RCC 7860 (cell line): ENCODE results near the gene BTBD16.

Experiments
- DNase-seq: peaks from one replicate; pipeline ENCODE4 v3.0.0-alpha.2; 2015; ENCODE audit warnings: low spot score
- FAIRE-seq: peaks from 2 replicates; lab custom pipeline; 2012; peaks lifted over from hg19 to GRCh38; lab: Jason Lieb, UNC

The BTBD16 gene

DNA sequence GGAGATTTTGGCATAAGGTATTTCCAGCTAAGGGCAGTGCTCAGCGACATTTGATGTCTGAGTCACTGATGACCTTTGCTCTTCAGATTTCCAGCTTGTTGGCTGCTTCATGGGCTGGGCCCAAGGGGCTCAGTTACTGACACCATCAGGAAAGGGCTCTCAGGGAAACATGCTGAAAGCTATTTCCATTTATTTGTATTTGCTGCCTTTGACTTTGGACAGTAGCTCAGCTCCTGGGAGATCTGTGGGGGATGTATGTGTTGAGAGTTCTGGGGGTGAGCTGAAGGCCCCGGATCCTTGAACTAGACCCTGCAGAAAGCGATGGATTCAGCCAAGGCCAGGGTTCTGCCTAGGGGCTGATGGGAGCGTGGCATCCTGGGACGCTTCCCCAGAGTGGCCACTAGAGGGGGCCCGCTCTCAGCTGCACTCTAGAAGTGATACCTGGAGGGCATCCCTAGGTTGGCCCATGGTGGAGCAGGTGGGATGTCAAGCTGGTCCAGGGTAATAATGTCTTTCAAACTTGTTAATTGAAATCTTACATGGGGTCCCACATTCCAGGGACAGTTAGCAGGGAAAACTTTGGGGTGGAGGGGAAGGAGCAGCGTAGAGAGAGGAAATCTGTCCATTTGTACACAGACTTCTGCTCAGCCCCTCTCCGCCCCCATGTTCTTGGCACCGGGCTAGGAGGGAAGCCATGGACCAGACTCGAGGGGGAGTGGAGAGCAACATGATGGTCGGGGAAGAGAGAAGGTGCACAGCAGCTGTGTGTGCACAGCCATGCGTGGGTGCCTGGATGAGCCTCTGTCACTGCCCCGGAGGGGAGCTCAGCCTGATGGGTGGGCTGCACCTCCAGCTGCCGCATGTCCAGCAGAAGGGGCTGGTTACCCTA is 3.0 kb upstream of the BTBD16 start:
- no peak for FAIRE-seq
- peak; percentile 55 for DNase-seq

DNA sequence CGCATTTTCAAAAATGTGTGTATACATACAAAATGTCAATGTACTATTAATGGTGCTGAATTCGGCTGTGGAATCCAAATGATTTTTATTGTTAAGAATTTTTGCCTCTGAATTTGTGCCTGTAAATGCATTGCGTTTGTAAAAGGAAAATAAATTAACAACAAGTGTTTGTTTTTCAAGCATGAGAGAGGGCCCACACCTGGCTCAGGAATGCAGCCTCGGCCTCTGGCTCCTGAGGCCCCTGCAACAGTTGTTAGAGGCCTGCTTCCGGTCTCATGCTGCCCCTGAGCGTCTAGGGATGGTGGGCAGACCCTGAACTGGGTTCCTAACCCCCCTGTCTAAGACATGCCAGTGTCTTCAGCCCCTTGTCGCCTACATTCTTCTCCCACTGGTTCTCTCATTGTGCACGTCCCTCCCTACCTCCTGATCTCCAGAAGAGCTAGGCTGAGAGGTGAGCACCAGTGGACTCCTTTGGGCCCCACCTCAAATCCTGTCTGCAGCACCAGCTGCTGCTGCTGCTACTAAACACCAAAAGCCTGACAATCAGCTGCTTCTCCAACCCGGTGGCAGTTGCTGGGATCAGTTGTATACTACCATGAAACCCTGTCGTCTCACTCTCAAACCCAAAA is 1.9 kb upstream of the BTBD16 start:
- FAIRE-seq = no peak
- no peak for DNase-seq

DNA sequence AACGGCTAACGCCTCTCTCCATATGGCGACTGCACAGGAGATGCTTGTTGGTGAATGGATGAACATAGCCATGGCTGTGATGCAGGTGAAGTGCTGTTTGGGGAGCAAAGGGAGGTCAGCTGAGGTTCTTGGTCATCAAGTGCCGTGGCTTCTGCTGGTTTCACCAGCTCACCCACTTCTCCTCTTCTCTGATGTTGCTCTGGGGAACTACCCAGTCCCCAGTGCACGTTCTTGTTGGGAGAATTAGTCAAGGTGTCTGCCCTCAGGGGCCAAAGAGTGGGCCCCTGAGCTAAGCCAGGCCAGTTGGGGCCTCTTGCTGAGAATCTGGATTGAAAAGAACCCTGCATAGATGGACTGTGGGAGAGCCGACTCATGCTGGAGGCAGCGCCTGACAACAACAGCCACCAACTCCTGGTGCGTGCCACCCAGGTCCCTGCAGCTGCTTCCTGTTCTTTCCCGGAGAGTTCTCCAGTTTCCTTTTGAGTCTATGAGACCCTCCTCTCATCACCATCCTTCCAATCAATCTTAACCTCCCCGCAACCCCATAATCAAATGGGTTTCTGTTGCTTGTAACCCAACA is 3.0 kb downstream of the BTBD16 start:
- FAIRE-seq (no peak), DNase-seq (no peak)

DNA sequence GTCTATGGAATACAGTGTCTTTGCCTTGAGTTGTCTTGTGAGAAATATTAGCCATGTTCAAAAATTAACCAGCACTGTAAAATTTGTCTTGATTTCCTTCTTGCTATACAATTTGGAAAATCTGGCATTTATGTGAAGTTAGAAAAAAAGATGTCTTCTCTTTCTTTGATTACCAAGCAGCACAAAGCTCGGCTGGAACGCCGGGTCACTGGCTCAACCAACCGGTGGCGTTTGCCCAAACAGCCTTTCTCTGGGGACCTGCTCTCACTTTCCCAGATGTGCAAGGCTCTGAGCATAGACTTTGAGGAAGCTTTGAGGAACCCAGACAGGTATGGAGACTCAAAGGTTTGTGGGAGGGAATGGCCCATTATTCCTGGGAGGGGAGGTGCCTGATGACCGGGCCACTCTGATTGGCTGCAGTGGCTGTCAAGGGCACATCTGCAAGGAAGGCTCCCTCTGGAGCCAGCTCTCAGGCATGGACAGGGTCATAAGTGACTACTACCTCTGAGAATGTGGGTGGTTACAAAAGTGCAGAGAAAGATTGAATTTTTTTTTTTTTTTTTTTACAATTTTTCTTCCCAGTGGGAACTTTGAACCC is 5.6 kb downstream of the BTBD16 start:
- FAIRE-seq = peak; percentile 55
- DNase-seq = peak; percentile 57

DNA sequence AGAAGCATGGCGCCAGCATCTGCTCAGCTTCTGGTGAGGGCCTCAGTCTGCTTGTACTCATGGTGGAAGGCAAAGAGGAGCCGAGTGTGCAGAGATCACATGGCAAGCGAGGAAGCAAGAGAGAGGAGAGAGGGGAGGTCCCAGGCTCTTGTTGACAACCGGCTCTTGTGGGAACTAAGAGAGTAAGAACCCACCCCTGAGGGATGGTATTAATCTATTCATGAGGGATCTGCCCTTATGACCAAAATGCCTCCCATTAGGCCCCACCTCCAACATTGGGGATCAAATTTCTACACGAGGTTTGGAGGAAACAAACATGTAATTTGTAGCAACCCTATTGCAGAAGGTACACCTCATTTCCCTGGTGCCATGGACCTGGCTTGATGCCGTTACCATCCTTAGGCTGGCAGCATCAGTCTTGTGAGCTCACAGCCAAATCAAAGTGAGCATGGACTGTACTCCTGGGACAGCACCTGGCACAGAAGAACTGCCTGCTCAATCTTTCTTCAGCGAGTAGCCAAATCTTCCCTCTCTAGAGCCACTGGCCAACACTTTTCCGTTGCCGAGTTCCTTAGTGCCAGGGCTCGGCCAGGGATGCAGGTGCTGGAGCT is 6.5 kb downstream of the BTBD16 start:
- DNase-seq = no peak
- no peak for FAIRE-seq

DNA sequence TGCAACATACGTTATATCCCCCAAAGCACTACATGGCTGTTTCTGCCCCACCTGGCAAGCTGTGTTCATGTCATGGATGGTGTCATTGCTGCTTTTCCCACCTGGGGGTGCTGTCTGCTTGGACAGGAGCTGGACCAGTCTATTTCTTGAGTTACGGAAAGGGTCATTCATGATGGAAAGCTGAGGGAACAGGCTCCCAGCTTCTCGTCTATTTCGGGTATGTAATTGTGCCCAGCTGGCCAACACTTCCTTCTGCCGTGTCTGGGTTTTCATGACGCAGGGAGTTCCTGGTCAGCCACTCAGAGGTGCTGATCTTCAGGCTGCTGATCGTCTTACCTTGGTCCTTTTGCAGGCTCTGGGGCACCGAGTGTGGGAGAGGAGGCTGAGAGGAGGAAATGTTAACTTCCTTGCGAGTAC is 8.6 kb downstream of the BTBD16 start:
- DNase-seq = peak; percentile 23
- no peak for FAIRE-seq

DNA sequence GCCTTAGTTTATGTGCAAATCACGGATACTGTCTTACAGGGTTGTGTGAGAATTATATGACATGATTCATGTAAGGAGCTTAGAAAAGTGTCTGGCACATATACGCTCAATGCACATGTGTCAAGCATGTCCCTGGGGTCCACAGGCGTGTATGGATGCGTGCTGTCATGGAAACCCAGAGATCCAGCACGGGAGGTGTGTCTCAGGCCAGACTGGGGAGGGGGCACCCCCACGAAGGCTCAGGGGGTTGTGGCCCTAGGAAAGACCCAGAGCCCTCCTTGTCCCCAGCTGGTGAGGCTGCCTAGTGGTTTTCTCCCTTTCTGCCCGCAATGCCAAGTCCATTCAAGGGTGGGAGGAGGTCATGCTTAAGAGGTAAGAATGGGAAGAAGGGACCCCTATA is 9.1 kb downstream of the BTBD16 start:
- FAIRE-seq = no peak
- DNase-seq = no peak

DNA sequence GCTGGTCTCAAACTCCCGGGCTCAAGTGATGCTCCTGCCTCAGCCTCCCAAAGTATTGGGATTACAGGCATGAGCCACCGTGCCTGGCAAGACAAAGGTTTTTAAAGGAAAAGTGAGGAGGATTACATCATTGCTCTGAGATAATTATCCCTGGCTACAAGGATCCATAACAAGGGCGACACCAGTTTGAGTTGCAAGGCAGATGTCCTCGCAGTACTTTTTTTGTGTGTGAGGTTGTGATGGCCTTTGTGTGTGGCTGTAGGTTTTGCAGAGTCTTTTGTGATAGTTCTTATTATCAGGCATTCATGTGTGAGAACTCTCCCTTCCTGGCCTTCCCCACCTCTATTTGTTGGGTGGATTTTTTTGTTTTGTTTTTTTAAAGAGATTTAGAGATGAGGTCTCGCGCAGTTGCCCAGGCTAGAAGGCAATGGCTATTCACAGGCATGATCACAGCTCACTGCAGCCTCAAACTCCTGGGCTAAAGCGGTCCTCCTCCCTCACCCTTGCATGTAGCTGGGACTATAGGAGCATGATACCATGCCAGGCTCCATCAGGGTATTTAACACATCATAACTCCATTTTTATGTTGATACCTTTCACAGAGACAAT is 10.0 kb downstream of the BTBD16 start:
- FAIRE-seq = no peak
- DNase-seq = no peak

DNA sequence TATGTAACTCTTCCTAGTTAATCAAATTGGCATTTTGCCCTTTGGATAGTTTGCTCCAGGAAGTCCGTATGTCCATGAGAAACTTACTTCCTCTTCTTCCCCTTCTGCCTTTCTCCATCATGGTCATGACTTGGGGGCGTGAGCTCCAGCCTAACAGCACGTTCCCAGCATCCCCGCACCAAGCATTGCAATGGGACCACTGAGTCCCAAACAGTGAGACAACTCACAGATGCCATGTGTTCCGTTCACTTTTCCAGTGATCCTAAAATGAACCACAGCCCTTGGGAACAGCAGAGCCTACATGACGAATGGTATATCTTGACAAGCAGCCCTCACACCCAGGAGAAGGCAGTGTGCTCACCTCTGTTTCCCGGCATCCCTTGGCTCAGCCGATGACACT is 10.7 kb downstream of the BTBD16 start:
- no peak for DNase-seq
- FAIRE-seq = no peak

DNA sequence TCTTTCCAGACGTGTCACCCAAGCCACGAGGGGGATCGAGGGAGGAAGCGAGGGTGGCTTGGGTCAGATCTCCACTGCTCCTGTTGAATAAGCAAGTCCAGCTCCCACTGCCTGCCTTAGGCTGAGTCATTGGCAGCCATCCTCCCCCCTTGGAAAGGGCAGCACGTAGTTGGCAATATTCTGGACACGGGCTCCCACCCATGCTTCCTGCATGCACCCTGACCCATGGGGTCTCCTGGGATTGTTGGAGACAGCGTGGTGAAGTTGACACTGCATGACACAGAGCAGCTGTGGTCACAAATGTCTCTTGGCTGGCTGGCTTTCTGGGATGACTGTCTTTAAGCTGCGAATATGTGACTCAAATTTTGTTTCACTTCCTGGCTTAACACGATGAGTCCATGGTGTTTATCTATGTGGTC is 11.2 kb downstream of the BTBD16 start:
- DNase-seq = peak; percentile 99
- peak; percentile 97 for FAIRE-seq

DNA sequence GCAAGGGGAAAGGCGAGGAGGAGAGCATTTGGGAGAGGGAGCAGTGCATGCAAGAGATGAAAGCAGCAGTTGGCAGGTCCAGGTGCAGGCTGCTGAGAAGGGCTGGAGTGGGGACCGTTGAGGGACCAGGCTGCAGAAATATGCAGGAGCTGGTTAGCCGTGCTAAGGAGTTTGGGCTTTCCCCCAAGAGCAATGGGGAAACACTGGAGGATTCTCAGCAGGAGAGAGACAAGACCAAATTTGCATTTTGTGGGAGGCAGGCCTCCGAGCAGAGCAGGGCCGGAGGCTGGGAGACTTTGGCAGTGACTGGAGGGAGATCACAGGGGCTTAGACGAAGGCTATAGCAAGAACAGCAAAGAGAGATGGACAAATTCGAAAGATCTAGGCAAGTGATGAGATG is 11.8 kb downstream of the BTBD16 start:
- DNase-seq (no peak), FAIRE-seq (no peak)

DNA sequence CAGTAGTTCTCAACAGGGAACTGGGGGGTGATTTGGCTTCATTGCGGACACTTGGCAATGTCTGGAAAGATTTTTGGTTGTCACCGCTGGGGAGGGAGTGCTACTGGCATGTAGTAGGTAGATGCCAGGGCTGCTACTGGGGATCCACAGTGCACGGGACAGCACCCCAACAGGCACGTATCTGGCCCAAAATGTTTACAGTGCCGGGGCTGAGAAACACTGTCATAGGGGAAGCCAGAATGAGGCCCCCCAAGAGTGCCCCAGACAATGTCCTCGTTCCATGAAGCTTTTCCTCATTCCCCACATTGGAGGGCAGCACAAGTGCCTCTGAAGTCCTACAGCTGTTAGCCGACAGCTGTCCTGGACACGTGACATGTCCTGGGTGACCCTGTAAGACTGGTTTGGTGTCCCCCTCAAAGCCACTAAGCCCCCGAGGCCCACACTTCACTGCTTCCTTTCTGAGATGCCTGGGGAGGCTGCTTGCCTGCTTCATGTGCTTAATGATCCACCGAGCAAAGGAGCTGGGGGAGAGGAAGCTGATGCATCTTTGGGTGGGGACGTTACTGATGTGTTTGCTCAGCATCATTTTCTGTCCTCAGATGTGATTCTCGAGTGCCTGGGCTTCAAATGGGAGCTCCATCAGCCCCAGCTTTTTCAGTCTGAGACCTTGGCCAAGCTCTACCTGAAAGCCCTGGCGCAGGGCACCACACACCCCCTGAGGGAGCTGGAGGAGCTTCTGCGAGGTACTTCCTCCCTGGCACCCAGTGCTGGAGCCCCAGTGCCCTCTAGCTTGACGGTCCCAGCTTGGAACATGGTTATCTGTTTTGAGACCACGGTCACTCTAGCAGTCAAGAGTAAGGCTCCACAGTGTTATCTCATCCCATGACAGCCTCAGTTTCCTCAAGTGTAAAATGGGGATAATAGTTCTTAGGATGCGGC is 14.7 kb downstream of the BTBD16 start:
- DNase-seq (no peak), FAIRE-seq (no peak)

DNA sequence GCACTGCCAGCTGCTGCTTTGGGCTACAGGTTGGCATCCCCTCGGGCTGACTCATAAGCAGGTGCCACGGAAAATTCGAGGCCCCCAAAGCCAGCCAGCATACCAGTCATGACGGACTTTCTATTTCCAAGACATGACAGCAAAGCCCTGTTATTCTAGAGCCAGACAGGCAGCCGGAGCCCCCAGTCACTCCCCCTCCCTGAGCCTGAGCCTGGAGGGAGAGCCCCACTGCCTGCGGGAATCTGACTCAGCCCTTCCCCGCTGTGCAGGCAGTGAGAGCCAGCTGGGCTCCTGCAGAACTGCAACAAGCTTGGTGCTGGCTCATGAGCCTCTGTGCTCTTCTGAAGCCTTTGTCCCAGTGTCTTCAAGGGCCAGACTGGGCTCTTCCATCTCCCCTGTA is 15.8 kb downstream of the BTBD16 start:
- peak; percentile 91 for FAIRE-seq
- DNase-seq = peak; percentile 87

DNA sequence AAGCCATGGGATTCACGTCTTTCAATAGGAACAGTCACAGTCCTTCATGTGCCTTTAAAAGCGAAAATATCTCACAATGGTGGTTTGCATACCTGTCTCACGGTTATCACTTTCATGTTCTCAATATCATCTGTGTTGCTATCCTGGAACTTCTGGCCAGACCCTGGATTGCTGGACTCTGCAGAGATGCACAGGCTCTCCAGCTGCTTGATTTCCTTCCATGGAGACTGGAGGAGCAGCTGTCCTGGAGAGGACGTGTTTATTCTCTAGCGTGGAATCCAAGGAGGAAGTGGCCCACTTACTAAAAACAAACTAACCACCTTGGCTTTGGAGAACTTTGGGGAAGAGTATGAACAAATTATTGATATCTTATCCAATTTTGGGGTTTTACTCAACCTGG is 16.5 kb downstream of the BTBD16 start:
- FAIRE-seq = no peak

DNA sequence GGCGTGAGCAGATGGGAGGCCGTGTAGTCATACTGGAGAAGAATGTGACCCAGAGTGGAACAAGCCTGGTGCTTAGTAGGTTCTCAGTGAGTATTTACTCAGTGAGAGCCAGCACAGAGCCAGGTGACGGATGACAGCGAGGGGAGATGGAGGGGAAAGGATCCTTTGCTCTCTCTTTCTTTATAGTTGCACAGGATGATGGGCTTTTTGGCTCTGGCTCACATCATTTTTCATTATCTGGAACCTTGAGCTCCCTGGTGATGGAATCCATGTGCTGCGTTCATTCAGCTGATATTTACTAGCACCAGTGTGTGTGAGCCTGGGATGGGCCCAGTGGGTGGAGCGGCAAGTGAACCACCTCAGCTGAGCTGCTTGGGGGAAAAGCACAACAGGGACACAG is 17.2 kb downstream of the BTBD16 start:
- FAIRE-seq (no peak), DNase-seq (no peak)

More for the DNA sequence above, 16.5 kb downstream of the BTBD16 start:
- DNase-seq = no peak

DNA sequence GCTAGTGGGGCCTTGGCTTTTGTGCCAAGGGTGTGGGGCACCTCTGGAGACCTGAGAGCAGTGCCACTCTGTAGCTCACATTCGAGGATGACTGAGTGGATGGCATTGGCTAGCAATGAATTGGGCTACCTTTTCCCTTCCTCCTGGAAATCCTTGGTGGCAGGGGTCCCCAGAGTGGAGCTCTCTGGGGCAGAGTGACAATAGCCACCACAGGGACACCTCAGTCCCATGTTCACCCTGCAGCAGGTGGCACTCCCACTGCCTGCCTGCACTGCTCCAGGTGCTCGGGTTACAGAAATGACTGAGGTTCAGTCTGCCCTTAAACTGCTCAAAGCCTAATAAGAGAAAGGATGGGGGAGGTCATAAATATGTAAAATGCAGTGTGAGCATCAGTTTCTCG is 17.8 kb downstream of the BTBD16 start:
- no peak for FAIRE-seq
- DNase-seq = no peak

DNA sequence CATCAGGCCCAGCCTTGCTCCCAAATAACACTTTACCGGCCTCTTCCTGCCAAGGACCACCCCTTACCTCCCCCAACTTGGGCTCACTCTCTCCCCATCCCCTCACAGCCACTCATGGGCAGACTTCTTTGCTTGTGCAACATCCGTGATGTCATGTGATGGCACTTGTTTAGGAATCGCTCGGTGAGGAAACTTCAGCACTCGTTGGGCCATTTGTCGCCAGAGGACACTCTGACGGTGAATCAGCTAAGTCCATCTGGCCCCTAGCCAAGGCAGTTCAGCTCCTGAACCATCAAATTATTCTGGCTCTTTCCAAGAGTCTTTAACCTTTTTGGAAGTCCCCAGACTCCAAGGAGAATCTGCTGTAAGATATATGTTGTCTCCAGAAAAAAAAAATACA is 19.2 kb downstream of the BTBD16 start:
- FAIRE-seq = no peak
- DNase-seq = no peak

DNA sequence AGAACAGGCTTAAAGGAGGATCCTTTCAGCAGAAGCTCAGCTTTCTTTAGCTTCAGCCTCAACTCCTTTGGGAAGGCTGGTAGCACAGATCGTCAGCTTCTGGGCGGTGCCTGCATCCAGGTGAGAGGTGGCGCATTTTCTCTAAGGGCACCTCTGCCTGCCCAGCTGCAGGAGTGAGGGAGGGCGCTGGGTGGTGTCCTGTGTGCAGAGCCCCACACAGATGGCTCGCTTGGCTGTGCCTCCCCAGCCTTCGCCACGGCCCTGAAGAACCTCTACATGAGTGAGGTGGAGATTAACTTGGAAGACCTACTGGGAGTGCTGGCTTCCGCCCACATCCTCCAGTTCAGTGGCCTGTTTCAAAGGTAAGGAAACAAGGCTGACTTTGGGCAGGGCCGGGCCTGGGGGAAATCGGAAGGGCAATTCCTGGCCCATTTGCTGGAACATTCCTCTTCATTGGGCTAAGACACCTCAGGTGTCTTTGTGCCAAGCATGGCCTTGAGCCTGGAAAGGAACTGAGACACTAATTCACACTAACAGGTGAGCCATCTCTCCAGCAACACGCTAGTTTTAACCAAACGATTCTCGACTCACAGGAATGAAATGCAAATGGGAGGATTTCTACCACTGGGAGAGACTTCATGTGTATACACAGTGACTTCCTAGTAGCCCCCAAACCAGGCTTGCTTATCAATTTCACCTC is 19.9 kb downstream of the BTBD16 start:
- DNase-seq (no peak), FAIRE-seq (no peak)

DNA sequence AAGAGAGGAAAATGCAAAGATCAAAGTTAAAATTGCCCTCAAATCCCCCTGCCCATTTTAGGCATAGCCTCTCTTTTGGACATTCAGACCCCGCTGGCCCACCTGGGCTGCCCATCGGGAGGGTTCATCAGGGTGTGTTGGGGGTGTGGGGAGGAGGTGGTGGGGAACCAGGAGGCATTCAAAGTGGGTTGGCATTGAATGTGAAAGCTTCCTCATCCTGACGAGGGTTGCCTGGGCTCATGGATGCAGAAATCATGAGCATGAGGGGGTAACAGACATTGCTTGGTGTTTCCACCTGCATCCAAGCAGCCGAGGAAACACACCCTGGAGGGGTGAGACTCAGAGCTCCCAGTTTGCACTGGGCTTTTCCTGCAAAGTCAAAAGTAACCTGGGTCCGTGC is 20.6 kb downstream of the BTBD16 start:
- no peak for DNase-seq
- FAIRE-seq = no peak
